ENCODE results near the gene LZIC. TPM values are rescaled to one million over a fixed set of nuclear protein-coding genes. Genes with fewer than 3 reads are reported as not detected.

LZIC gene
- total RNA-seq: 10 to 100 TPM; 48.6 to 49.4 TPM
- 104 TPM for polyA plus RNA-seq (ENCODE audit: insufficient read depth, low read depth, low replicate concordance)
- long read RNA-seq, donor 1, transcript LZIC-203 (7 exons, 1,405 nt): major isoform, 9 of 20 reads
- long read RNA-seq, donor 1, transcript LZIC-201 (8 exons, 945 nt): minor isoform, 6 of 20 reads
- long read RNA-seq, donor 1, transcript LZIC-202 (8 exons, 2,281 nt): minor isoform, 5 of 20 reads
- long read RNA-seq, donor 1, partial matches to known transcripts: 0 of 20 reads
- long read RNA-seq, donor 1, other reads (novel, unspliced or antisense): 0 of 20 reads
- long read RNA-seq, donor 2, partial matches to known transcripts: 0 of 9 reads
- long read RNA-seq, donor 2, other reads (novel, unspliced or antisense): 0 of 9 reads

GRCh38 chr1:9942939-9943788 is at the start of gene LZIC, which contains the start of gene NMNAT1:
LZIC (minus strand) TSS chr1:9943391; CDS start chr1:9936619, 6,772 bp downstream.
NMNAT1 (plus strand) TSS chr1:9943475; CDS start chr1:9972074, 28,599 bp downstream.
- 0 to 1% methylated on average over 35 to 50 of the region's 53 CpGs for WGBS, 2 donors
- H3K27me3 ChIP-seq: no peaks in the 10 kb centered on the region
- H3K4me1 ChIP-seq: no peaks in the 10 kb centered on the region
- H3K4me3 ChIP-seq: peak within 1 kb of the TSS; percentile 77 to 80
- peak within 1 kb of the TSS; percentile 55 to 92 for H3K27ac ChIP-seq
- peak; percentile 7 for TF ChIP-seq POLR2A (IDR thresholded peaks at IDR 0.05)
- no peak for TF ChIP-seq CTCF (IDR thresholded peaks at IDR 0.05)
- intact Hi-C loops (cut with DNase I; ENCODE audit: low total_unique reads): loop anchor here (10.0 kb wide), 1 partner anchor 68 kb away; no protein-coding TSS in a partner anchor
- H3K36me3 ChIP-seq (ENCODE audit: low read depth, missing control alignments): no peaks in the 10 kb centered on the region
- DNase-seq: peak; percentile 96
- H3K9me3 ChIP-seq: no peaks in the 10 kb centered on the region

GRCh38 chr1:9992910-9993309 is 49.7 kb upstream of the LZIC start:
- Histone ChIP-seq H3K9me3 (no peaks in the 10 kb centered on the region), H3K27ac (no peak overlapping the region), H3K27me3 (no peaks in the 10 kb centered on the region), H3K4me3 (no peak overlapping the region), H3K36me3 (ENCODE audit: low read depth, missing control alignments) (no peaks in the 10 kb centered on the region), H3K4me1 (peaks cover 6% of the 10 kb centered on the region)
- intact Hi-C loops (cut with DNase I; ENCODE audit: low total_unique reads): no loop called here
- no peak for DNase-seq
- TF ChIP-seq POLR2A (IDR thresholded peaks at IDR 0.05) (no peak), CTCF (IDR thresholded peaks at IDR 0.05) (no peak)
- 86 to 92% methylated on average over 5 of the region's 5 CpGs for WGBS, 2 donors

- Histone ChIP-seq H3K27ac (no peak overlapping the region), H3K9me3 (no peaks in the 10 kb centered on the region), H3K4me1 (no peaks in the 10 kb centered on the region), H3K4me3 (no peak overlapping the region), H3K36me3 (ENCODE audit: low read depth, missing control alignments) (no peaks in the 10 kb centered on the region), H3K27me3 (no peaks in the 10 kb centered on the region)
- no peak for DNase-seq
- intact Hi-C loops (cut with DNase I; ENCODE audit: low total_unique reads): no loop called here
- TF ChIP-seq POLR2A (IDR thresholded peaks at IDR 0.05) (no peak), CTCF (IDR thresholded peaks at IDR 0.05) (no peak)
- 40 to 51% methylated on average over 2 of the region's 2 CpGs for WGBS, 2 donors
Measured at GRCh38 chr1:9990944-9991343, 47.8 kb upstream of the LZIC start.

GRCh38 chr1:9989773-9990172 is 46.6 kb upstream of the LZIC start:
- Histone ChIP-seq H3K27me3 (no peaks in the 10 kb centered on the region), H3K4me1 (no peaks in the 10 kb centered on the region), H3K9me3 (no peaks in the 10 kb centered on the region), H3K4me3 (no peak overlapping the region), H3K27ac (no peak overlapping the region), H3K36me3 (ENCODE audit: low read depth, missing control alignments) (no peaks in the 10 kb centered on the region)
- intact Hi-C loops (cut with DNase I; ENCODE audit: low total_unique reads): no loop called here
- 84 to 93% methylated on average over 5 of the region's 5 CpGs for WGBS, 2 donors
- DNase-seq: no peak
- TF ChIP-seq POLR2A (IDR thresholded peaks at IDR 0.05) (no peak), CTCF (IDR thresholded peaks at IDR 0.05) (no peak)

All from testis (tissue), 5 donors.